ENCODE results near the gene FASTKD2.

DNA sequence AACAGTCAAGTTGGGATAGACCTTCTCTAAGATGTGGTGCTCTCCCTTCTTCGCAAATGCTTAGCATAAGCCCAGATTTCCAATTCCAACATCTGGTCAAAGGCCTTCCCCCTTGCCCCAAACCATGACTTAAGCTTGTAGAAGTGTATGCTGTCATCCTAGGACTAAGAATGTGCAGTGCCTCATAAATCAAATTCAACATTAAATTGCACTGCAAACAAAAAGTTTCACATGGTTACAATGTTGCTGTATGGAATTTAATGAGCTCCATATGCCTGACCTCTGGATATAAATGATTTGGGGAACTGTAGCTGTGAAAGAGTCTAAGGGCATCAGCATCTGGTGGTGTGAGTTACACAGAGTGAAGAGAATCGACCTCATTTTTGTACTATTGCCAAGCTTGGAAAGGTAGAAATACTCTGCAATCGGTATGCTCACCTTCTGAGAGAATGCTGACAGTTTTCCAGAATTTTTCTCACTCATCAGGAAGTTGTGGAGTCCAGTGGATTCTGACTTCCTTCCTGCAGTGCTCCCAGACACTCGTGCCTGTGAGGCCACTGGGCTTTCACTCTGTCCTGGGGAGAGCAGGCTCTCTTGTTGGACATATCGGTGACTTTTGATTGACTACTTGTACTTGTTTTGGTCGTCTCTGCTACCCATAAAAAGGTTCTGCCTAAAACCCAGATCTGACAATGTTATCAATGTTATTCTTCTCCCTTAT, 40.6 kb downstream of the FASTKD2 start:
- TF ChIP-seq, protein P1, sequence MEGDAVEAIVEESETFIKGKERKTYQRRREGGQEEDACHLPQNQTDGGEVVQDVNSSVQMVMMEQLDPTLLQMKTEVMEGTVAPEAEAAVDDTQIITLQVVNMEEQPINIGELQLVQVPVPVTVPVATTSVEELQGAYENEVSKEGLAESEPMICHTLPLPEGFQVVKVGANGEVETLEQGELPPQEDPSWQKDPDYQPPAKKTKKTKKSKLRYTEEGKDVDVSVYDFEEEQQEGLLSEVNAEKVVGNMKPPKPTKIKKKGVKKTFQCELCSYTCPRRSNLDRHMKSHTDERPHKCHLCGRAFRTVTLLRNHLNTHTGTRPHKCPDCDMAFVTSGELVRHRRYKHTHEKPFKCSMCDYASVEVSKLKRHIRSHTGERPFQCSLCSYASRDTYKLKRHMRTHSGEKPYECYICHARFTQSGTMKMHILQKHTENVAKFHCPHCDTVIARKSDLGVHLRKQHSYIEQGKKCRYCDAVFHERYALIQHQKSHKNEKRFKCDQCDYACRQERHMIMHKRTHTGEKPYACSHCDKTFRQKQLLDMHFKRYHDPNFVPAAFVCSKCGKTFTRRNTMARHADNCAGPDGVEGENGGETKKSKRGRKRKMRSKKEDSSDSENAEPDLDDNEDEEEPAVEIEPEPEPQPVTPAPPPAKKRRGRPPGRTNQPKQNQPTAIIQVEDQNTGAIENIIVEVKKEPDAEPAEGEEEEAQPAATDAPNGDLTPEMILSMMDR (IDR thresholded peaks at IDR 0.05; ENCODE audit: poor library complexity), result no peak
- TF ChIP-seq EZH2 (IDR thresholded peaks at IDR 0.05; ENCODE audit: borderline replicate concordance) (no peak), EZH2phosphoT487 (IDR thresholded peaks at IDR 0.05; ENCODE audit: low read depth, severe bottlenecking, unreplicated experiment) (no peak)

All from hepatocyte (in vitro differentiated cells).